K562 (cell line): ENCODE measurements around the gene DEPDC1. TPM values are rescaled to one million over a fixed set of nuclear protein-coding genes. Genes with fewer than 3 reads are reported as not detected.

Experiments
- CEBPZ ChIP-seq: fragments of 150-350 bp; IDR thresholded peaks from 2 replicates; pipeline ENCODE4 v1.6.1; 2014; ENCODE audit warnings: low read depth, mild to moderate bottlenecking, low read length, borderline replicate concordance
- ESRRA ChIP-seq: fragments of 450-650 bp; IDR thresholded peaks from 2 replicates; pipeline ENCODE4 v1.6.1; 2014; ENCODE audit warnings: low read depth, mild to moderate bottlenecking, moderate library complexity, borderline replicate concordance
- FOXJ2 ChIP-seq: fragments of 200-800 bp; sonication (Bioruptor generic); IDR thresholded peaks from 2 replicates; pipeline ENCODE4 v1.6.1; 2016; ENCODE audit warnings: missing genetic modification characterization, missing compliant biosample characterization
- MTA2 ChIP-seq: fragments of 450-650 bp; IDR thresholded peaks from 2 replicates; pipeline ENCODE4 v1.6.1; 2016; ENCODE audit warnings: low read depth
- REST ChIP-seq, 2 experiments: fragments of 450-650 bp; formaldehyde crosslinking in 1 of 2; IDR thresholded peaks; 2 replicates each; pipeline versions ENCODE4 v1.4.0 to v1.6.1; 2014 to 2020; ENCODE audit warnings: mild to moderate bottlenecking in 2 of 2, borderline replicate concordance in 1 of 2, low read depth in 1 of 2
- SAFB2 ChIP-seq: fragments of 200-400 bp; formaldehyde crosslinking; IDR thresholded peaks from 2 replicates; pipeline ENCODE4 v1.6.1; 2018; ENCODE audit warnings: borderline replicate concordance, low read length, low read depth, moderate library complexity; ENCODE audit not compliant: severe bottlenecking
- SIN3B ChIP-seq: fragments of 450-650 bp; IDR thresholded peaks from 2 replicates; pipeline ENCODE4 v1.6.1; 2017; ENCODE audit warnings: low read depth, mild to moderate bottlenecking, moderate library complexity
- ZNF518B ChIP-seq: fragments of 250-450 bp; sonication (Bioruptor Pico); IDR thresholded peaks from 2 replicates; pipeline ENCODE4 v1.5.0; 2021; ENCODE audit warnings: mild to moderate bottlenecking, moderate library complexity
- polyA plus RNA-seq, 8 experiments: library from polyadenylated mRNA; depleted of rRNA in 4 of 8; stranded (reverse) in 5 of 8; unstranded in 3 of 8; fragments of >200 nt; fragmentation: Nextera tagmentation in 2 of 8; fragmentation: Illumina TruSeq in 1 of 8; extraction: Ambion mirVana in 2 of 8; extraction: Trizol in 1 of 8; gene quantifications; 2 replicates each; pipeline versions ENCODE4 v1.2.1 to v1.2.3, GENCODE V29; 2011 to 2014; ENCODE audit warnings: inconsistent platforms in 1 of 8, missing spikeins in 1 of 8
- total RNA-seq, 7 experiments: library from RNA; depleted of rRNA in 6 of 7; stranded (reverse); fragments of >200 nt in 6 of 7; fragmentation: Illumina TruSeq in 2 of 7; extraction: Trizol in 2 of 7; gene quantifications; 2 replicates each; pipeline versions ENCODE4 v1.2.1 to v1.2.3, GENCODE V29; 2011 to 2021; ENCODE audit warnings: low replicate concordance in 1 of 7

The DEPDC1 gene
- total and polyA plus RNA-seq, 9 of the 15 experiments (the other 6 are each of a cell fraction or from before 2014, with no cell fraction given), result 9.9 to 28.3 (median 17.8) TPM

- peak; percentile 93 for TF ChIP-seq REST (IDR thresholded peaks at IDR 0.05; ENCODE audit: borderline replicate concordance)
- no peak for TF ChIP-seq REST (CRISPR knock-in tag; IDR thresholded peaks at IDR 0.05; ENCODE audit: low read depth)
- no peak for TF ChIP-seq SAFB2
- no peak for TF ChIP-seq CEBPZ
- 0 out of 2 replicates have a peak, but pooled peaks have one; percentile 60 for TF ChIP-seq FOXJ2
- no peak for TF ChIP-seq ZNF518B (CRISPR knock-in tag)
- no peak for TF ChIP-seq MTA2
- TF ChIP-seq SIN3B, result peak; percentile 51; the same call in 1 of the 2 replicates
- peak; percentile 36; the same call in 1 of the 2 replicates for TF ChIP-seq ESRRA
Measured at GRCh38 chr1:68496680-68497357, at the start of gene DEPDC1 (continued).
